NCI-H69 (cell line): ENCODE results near the gene AICDA.
"Not testable (repeated sequence)": the region's sequence is repeated elsewhere in the genome, so short reads cannot be mapped to it uniquely, and the experiment has no call there.

Source experiments
- DNase-seq: peaks from one replicate; lab custom pipeline; 2025; lab: John Stamatoyannopoulos, UW

Gene AICDA

GRCh38 chr12:8609061-8609570 lies 3.5 kb downstream of the AICDA start:
- peak; percentile 22 for DNase-seq

- DNase-seq: no peak
Observed at GRCh38 chr12:8606890-8607289, 5.8 kb downstream of the AICDA start.

GRCh38 chr12:8605057-8605456 lies 7.6 kb downstream of the AICDA start:
- DNase-seq: no peak

- no peak for DNase-seq
Observed at GRCh38 chr12:8603856-8604255, 8.8 kb downstream of the AICDA start.

GRCh38 chr12:8603286-8603685 lies 9.4 kb downstream of the AICDA start:
- DNase-seq: no peak

- DNase-seq: no peak
Observed at GRCh38 chr12:8596561-8596960, 16.1 kb downstream of the AICDA start.

GRCh38 chr12:8594072-8594471 lies 18.6 kb downstream of the AICDA start:
- no peak for DNase-seq

- no peak for DNase-seq
Observed at GRCh38 chr12:8593246-8593645, 19.4 kb downstream of the AICDA start.

GRCh38 chr12:8590842-8591545 lies 21.7 kb downstream of the AICDA start:
- DNase-seq: no peak

- DNase-seq: no peak
Observed at GRCh38 chr12:8589679-8590078, 23.0 kb downstream of the AICDA start.

- not testable (repeated sequence) for DNase-seq
Observed at GRCh38 chr12:8584478-8584877, 28.2 kb downstream of the AICDA start.

- DNase-seq: no peak
Observed at GRCh38 chr12:8584004-8584403, 28.7 kb downstream of the AICDA start.

GRCh38 chr12:8581098-8581784 lies 31.4 kb downstream of the AICDA start:
- DNase-seq: no peak

- DNase-seq: no peak
Observed at GRCh38 chr12:8577879-8578278, 34.8 kb downstream of the AICDA start.

GRCh38 chr12:8572507-8572906 lies 40.2 kb downstream of the AICDA start:
- DNase-seq: no peak

GRCh38 chr12:8566525-8566924 lies 46.1 kb downstream of the AICDA start:
- no peak for DNase-seq

- not testable (repeated sequence) for DNase-seq
Observed at GRCh38 chr12:8566052-8566451, 46.6 kb downstream of the AICDA start.

- DNase-seq: no peak
Observed at GRCh38 chr12:8564656-8565055, 48.0 kb downstream of the AICDA start.

GRCh38 chr12:8563356-8563755 lies 49.3 kb downstream of the AICDA start:
- no peak for DNase-seq

- DNase-seq: no peak
Observed at GRCh38 chr12:8562310-8562709, 50.3 kb downstream of the AICDA start.

- DNase-seq: no peak
Observed at GRCh38 chr12:8561011-8561410, 51.6 kb downstream of the AICDA start.

- no peak for DNase-seq
Observed at GRCh38 chr12:8559676-8560075, 53.0 kb downstream of the AICDA start.

GRCh38 chr12:8556531-8557097 lies 56.0 kb downstream of the AICDA start:
- no peak for DNase-seq
